Activated naive CD8-positive, alpha-beta T cell treated with anti-CD3 and anti-CD28 coated beads, Interleukin-2, amount 50 U/mL, for 24 hours (primary cell): ENCODE data around the gene TLCD4.
"Not testable (repeated sequence)": the region's sequence is repeated elsewhere in the genome, so short reads cannot be mapped to it uniquely, and the experiment has no call there.

Source experiments
- ATAC-seq: fragments of 150-1000 bp; cut with Tn5 transposase; one replicate; pipeline ENCODE4 v1.10.0; 2021
- DNase-seq: peaks from one replicate; pipeline ENCODE4 v3.0.0; 2021
- H3K27ac Mint-ChIP-seq: one replicate; pipeline ENCODE4 v1.8.0; 2021; ENCODE audit warnings: mild to moderate bottlenecking, mixed read lengths
- H3K27me3 Mint-ChIP-seq: one replicate; pipeline ENCODE4 v1.8.0; 2021; ENCODE audit warnings: mixed read lengths
- H3K36me3 Mint-ChIP-seq: one replicate; pipeline ENCODE4 v1.8.0; 2021; ENCODE audit warnings: low read depth, mixed read lengths
- H3K4me1 Mint-ChIP-seq: one replicate; pipeline ENCODE4 v1.8.0; 2021; ENCODE audit warnings: mixed read lengths
- H3K4me3 Mint-ChIP-seq: one replicate; pipeline ENCODE4 v1.8.0; 2021; ENCODE audit warnings: mild to moderate bottlenecking, moderate library complexity, mixed read lengths
- H3K9me3 Mint-ChIP-seq: one replicate; pipeline ENCODE4 v1.8.0; 2021; ENCODE audit warnings: mixed read lengths

Gene TLCD4

GRCh38 chr1:95154096-95154495, 36.9 kb downstream of the TLCD4 start:
- Mint-ChIP-seq H3K4me1 (no peaks in the 10 kb centered on the region), H3K4me3 (no peak overlapping the region), H3K9me3 (no peaks in the 10 kb centered on the region), H3K36me3 (no peaks in the 10 kb centered on the region), H3K27me3 (peaks cover 6% of the 10 kb centered on the region), H3K27ac (no peak overlapping the region)
- no peak for DNase-seq
- ATAC-seq = no peak

DNA sequence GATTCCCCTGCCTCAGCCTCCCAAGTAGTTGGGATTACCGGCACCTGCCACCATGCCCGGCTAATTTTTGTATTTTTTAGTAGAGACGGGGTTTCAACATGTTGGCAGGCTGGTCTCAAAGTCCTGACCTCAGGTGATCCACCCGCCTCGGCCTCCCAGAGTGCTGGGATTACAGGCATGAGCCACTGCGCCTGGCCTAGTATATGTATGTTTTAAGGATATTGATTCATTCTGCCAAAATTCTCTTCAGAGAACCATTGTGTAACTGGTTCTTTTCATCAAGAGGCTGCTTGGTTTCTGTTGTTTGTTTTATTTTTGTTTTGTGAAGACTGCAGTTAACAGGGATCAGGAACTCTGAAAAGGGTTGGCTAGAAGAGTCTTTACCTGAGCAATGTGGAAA, 48.4 kb downstream of the TLCD4 start:
- not testable (repeated sequence) for H3K4me1 Mint-ChIP-seq, H3K27ac Mint-ChIP-seq, ATAC-seq, DNase-seq, H3K36me3 Mint-ChIP-seq, H3K4me3 Mint-ChIP-seq, H3K9me3 Mint-ChIP-seq, H3K27me3 Mint-ChIP-seq
